Fibroblast of mammary gland (primary cell): ENCODE measurements around the gene SAT1.
A peak's percentile ranks its signal among the peaks of the same experiment; 100 is the strongest.
"Not testable (repeated sequence)": the region's sequence is repeated elsewhere in the genome, so short reads cannot be mapped to it uniquely, and the experiment has no call there.

Experiments used
- DNase-seq: peaks from one replicate; pipeline ENCODE4 v3.0.0-alpha.2; 2010; ENCODE audit warnings: low read depth
- H3K4me3 ChIP-seq: 2 replicates; pipeline ENCODE4 v1.5.1; 2011; ENCODE audit warnings: low read depth, mild to moderate bottlenecking, low read length, moderate library complexity; ENCODE audit not compliant: control insufficient read depth
- TF ChIP-seq, protein P1 (sequence below): conservative IDR thresholded peaks from 2 replicates; pipeline ENCODE4 v1.5.1; 2011; ENCODE audit warnings: low read depth, low read length, inconsistent platforms; ENCODE audit not compliant: control insufficient read depth, insufficient read depth

Gene SAT1

DNA sequence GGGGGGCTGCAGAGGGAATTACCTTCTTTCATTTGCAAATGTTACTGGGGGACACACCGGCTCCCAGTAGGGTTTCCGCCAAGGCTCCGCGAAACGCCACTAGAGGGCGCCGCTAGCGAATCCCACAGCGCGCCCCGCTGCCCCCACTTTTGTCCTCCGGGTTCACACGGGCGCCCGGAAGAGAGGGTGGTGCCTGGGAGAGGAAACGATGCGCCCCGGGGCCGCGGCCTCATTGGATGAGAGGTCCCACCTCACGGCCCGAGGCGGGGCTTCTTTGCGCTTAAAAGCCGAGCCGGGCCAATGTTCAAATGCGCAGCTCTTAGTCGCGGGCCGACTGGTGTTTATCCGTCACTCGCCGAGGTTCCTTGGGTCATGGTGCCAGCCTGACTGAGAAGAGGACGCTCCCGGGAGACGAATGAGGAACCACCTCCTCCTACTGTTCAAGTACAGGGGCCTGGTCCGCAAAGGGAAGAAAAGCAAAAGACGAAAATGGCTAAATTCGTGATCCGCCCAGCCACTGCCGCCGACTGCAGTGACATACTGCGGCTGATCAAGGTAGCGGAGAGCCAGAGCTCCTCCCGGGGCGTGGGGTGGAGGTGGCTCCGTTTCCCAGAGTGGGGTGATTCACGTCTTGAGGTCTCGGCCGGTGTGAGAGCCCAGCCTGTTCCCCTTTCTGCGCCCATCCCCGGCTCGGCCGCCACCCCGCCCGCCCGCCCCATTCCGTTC, at the start of gene SAT1:
SAT1 (plus strand) TSS at position 311 of the 726 bp plus-strand sequence; CDS start at position 490, 179 bp downstream.
- peak; percentile 90 for DNase-seq
- TF ChIP-seq, protein P1, sequence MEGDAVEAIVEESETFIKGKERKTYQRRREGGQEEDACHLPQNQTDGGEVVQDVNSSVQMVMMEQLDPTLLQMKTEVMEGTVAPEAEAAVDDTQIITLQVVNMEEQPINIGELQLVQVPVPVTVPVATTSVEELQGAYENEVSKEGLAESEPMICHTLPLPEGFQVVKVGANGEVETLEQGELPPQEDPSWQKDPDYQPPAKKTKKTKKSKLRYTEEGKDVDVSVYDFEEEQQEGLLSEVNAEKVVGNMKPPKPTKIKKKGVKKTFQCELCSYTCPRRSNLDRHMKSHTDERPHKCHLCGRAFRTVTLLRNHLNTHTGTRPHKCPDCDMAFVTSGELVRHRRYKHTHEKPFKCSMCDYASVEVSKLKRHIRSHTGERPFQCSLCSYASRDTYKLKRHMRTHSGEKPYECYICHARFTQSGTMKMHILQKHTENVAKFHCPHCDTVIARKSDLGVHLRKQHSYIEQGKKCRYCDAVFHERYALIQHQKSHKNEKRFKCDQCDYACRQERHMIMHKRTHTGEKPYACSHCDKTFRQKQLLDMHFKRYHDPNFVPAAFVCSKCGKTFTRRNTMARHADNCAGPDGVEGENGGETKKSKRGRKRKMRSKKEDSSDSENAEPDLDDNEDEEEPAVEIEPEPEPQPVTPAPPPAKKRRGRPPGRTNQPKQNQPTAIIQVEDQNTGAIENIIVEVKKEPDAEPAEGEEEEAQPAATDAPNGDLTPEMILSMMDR = peak; percentile 53

DNA sequence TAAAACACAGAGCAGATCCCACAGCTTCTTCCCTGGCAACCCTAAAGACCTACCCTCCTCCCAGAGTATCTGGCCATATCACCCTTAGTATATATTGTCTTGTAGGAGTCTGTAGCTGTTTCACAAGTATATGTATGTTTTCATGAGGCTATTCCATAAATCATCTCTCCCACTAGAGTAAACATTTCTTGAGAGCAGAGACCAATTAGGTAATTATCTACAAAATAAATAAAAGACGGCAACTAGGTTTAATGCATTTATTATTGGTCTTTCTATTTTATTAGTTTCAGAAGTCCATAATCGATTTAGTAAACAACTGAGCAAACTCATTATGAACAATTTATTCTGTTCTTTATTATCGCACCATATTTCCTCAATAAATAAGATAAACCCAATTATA, 46.9 kb upstream of the SAT1 start:
- H3K4me3 ChIP-seq = no peak overlapping the region
- TF ChIP-seq, protein P1 = no peak
- no peak for DNase-seq

More for the DNA sequence above, at the start of gene SAT1:
- H3K4me3 ChIP-seq = peak within 1 kb of the TSS; percentile 80

DNA sequence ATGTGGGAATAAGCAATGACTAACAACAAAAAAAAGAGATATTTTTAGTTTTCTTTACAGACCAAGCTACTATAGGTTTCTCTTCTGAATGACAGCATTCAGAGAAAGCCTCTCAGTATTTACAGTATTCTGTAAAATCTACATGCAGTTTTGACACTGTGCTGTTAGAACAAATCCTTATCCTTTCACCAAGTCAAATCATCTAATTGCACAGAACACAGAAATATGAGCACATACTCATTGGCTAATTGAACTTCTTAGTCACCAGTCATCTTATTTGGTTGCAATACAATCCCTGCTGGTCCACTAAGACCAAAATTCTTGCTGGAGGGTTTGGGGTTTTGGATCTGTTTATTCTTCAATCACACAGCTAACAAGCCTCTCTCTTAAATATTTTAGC, 45.6 kb upstream of the SAT1 start:
- TF ChIP-seq, protein P1 = no peak
- H3K4me3 ChIP-seq = no peak overlapping the region
- DNase-seq = peak; percentile 47

DNA sequence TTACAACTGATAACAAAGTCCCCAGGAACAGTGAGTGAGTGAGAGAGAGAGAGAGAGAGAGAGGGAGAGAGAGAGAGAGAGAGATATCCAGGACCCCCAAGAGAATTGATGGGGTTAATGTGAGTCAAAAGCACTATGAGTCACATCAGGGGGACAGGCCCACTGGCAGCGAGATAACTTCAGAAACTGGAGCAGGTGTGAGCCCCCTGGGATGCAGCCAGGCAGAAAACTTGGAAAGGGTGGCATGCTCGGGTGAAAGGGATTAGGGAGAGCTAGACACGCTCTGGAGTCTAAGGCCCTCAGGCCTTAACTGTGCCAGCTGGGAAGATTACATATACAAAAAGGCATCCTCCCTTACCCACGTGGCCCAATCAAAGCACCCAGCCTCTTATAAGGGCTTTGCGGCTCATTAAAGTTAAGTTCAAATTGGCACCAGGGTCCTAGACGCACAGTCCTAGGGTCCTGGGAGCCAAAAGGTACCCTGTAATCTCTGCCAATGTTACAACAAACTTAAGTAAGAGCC, 40.7 kb upstream of the SAT1 start:
- TF ChIP-seq, protein P1 = no peak
- H3K4me3 ChIP-seq = peak overlapping the region; percentile 71
- peak; percentile 64 for DNase-seq

DNA sequence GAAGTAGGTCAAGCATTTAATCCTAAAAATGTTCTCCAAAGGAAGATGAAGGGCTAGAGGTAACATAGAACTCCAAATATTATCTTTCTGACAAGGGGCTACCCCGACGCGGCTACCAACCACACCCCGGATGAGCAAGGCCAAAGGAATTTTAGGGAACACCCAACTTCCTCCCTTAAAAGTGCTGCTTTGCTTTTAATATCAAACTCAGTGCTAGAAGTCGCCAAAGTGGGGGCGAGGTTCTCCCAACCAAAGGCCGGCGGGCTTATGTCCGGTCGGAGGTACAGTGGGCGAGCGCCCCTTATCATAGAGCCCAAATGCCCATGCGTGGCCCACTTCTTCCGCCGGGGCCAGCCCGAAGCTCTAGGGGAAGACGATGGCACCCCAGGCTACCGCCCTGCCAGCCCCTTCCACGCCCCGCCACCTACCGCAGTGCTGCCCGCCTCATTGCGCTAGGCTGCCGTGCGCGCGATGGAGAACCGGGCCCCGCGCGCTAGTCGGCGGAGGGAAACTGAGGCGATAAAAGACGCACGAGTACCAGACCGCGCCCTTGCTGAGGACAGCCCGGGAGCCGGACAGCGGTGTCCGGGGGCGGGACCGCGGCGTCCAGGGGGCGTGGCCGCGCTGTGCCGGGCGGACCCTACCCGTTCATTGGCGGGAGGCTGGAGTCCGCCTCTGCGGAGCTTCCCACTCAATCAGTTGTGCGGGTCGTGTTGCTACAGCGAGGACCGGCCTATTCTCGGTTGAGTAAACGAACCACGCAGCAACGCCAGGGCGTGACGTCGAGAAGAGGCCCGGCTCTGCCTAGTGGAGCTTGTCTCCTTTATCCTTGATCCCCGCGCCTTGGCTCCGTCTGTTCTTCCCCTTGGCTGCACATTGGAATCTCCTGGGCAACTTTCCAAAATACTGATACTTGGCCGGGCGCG, 40.0 kb upstream of the SAT1 start, which contains the start of gene ACOT9:
ACOT9 (minus strand) TSS at position 580 of the 926 bp plus-strand sequence; CDS start at position 448, 132 bp downstream.
- H3K4me3 ChIP-seq = peak within 1 kb of the TSS; percentile 71
- TF ChIP-seq, protein P1 = no peak
- peak; percentile 95 for DNase-seq

DNA sequence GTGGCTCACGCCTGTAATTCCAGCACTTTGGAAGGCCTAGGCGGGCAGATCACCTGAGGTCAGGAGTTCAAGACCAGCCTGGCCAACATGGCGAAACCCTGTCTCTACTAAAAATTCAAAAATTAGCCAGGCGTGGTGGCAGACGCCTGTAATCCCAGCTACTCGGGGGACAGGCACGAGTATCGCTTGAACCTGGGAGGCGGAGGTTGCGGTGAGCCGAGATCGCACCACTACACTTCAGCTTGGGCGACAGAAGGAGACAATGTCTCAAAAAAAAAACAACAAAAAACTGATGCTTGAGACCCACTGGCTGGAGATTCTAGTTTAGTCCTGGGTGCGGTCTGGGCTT, 39.4 kb upstream of the SAT1 start:
- H3K4me3 ChIP-seq, DNase-seq: not testable (repeated sequence)

DNA sequence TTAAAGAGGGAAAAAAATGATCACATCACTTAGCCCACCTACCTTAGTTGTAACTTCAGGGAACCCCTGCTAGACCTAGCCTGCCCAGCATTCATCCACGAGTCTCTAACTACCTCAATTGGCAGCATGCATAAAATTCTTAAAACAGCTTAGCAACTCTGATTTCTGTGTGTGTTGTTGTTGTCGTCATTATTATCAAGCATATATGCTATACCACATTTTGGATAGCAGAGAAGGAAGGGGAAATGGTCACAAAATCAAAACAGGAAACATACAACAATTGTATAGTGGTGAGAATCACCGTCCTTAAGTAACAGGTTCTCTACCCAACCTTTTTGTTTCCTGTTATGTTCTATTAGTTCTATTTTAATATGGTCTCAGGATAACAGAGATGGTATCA, 37.2 kb upstream of the SAT1 start:
- TF ChIP-seq, protein P1 = no peak

More for the DNA sequence above, 37.2 kb upstream of the SAT1 start:
- no peak for DNase-seq
- no peak overlapping the region for H3K4me3 ChIP-seq
